ENCODE data around the gene SLC12A9. TPM values are rescaled to one million over a fixed set of nuclear protein-coding genes. Genes with fewer than 3 reads are reported as not detected.
A peak's percentile ranks its signal among the peaks of the same experiment; 100 is the strongest.

Gene SLC12A9
- total RNA-seq, 2 donors from 2014 or later: 20.0 to 25.2 TPM

DNA sequence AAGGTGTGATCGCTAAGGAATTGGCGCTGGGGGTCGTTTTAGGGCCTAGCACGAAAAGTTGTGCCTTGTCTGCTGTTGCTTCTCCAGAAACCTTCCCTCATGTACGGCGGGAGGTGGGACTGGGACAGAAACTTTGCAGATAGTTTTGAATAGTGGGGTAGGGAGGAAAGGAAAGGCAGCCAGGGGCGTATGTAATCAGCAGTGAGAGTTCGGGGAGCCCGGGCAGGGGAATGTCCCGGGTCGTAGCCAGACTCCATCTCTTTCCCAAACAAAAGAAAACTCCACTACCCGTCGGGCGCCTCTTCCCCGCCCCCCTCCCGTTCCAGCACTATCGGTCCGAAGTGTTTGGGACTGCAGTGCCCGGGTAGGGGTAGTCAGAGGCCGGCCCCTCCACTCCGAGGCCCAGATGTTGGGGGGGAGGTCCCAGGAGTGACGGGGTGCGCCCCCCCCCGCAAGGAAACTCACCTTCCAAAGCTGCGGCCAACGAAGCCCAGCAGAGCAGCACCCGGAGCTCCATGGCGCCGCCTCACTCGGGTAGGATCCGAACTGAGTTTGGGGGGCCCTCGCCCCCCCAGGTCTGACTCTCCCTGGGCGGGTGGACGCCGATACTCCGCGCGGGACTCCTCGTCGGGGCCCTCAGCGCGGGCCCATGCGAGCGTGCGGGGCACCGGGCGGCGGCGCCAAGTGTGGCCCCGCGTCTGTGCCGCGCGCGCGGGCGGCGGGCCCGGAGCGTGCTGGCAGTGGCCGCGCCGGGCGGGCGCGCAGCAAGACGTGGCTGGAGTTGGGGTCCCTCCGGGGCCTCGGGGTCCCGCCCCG, 25.8 kb upstream of the SLC12A9 start:
- H3K4me1 ChIP-seq (ENCODE audit: control insufficient read depth in 1 of 2, low read depth in 2 of 2): peaks cover 0 to 19% of the 10 kb centered on the region in 2 donors
- ATAC-seq (ENCODE audit: insufficient number of reproducible peaks, low FRiP score, low read depth): no peak
- no peak for DNase-seq (ENCODE audit: low spot score)
- no peak overlapping the region for H3K27ac ChIP-seq
- H3K27me3 ChIP-seq (replicated peaks; ENCODE audit: insufficient read depth): peaks cover 18% of the 10 kb centered on the region
- no peaks in the 10 kb centered on the region for H3K36me3 ChIP-seq
- no peaks in the 10 kb centered on the region for H3K9me3 ChIP-seq
- peak overlapping the region; percentile 71 for H3K4me3 ChIP-seq
- TF ChIP-seq, protein P1, sequence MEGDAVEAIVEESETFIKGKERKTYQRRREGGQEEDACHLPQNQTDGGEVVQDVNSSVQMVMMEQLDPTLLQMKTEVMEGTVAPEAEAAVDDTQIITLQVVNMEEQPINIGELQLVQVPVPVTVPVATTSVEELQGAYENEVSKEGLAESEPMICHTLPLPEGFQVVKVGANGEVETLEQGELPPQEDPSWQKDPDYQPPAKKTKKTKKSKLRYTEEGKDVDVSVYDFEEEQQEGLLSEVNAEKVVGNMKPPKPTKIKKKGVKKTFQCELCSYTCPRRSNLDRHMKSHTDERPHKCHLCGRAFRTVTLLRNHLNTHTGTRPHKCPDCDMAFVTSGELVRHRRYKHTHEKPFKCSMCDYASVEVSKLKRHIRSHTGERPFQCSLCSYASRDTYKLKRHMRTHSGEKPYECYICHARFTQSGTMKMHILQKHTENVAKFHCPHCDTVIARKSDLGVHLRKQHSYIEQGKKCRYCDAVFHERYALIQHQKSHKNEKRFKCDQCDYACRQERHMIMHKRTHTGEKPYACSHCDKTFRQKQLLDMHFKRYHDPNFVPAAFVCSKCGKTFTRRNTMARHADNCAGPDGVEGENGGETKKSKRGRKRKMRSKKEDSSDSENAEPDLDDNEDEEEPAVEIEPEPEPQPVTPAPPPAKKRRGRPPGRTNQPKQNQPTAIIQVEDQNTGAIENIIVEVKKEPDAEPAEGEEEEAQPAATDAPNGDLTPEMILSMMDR (IDR thresholded peaks at IDR 0.05): no peak

DNA sequence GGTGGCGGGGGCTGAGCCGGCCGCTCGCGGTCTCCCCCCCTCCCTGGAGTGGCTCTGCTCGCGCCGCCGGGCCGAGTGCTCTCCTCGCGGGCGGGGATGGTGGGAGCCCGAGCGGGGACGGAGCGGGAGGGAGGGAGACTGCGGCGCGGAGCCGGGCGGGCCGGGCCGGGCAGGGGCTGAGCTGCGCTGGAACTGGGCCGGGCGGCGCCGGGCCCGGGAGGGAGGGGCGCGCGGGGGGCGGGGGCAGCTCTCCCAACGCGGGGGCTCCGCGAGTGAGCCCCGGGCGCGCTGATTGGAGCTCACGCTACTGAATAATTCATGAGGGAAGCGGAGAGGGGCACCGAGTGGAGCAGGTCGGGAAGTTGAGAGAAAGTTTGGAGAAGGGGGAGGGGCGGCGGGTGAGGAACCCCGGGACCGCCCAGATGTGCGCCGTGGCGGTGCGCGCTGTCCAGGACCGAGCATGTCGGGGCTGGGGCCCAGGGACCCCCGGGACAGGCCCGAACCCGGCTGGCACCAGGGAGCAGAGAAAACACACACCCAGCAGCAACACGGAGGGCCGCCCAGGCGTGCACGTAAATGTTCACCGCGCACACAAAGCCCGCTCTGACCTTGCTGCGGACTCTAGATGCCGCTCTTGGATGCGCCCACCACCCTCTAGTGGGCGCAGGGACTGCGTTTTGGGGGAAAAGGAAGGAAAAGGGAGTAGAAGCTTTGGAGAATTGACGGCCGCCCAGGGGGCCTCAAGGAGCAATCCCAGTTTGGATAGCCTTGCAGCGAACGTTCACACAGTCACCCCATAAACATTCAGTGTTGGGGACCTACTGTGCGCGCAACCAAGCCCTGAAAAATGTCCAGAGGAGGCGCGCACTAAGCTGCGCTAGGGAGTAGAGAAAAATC, 24.9 kb upstream of the SLC12A9 start, which contains the start of gene EPHB4:
Gene EPHB4 (minus strand): TSS at position 194 of the 897 bp plus-strand sequence. CDS start 493 bp downstream, outside the sequence.
- no peaks in the 10 kb centered on the region for H3K36me3 ChIP-seq
- ATAC-seq (ENCODE audit: insufficient number of reproducible peaks, low FRiP score, low read depth) (peak; percentile 40), DNase-seq (ENCODE audit: low spot score) (no peak)
- no peaks in the 10 kb centered on the region for H3K9me3 ChIP-seq
- H3K27ac ChIP-seq: no peak within 1 kb of the TSS
- TF ChIP-seq, protein P1 (IDR thresholded peaks at IDR 0.05): no peak
- peaks cover 18% of the 10 kb centered on the region for H3K27me3 ChIP-seq (replicated peaks; ENCODE audit: insufficient read depth)
- H3K4me1 ChIP-seq (ENCODE audit: control insufficient read depth in 1 of 2, low read depth in 2 of 2): peaks cover 0 to 19% of the 10 kb centered on the region in 2 donors
- H3K4me3 ChIP-seq: peak within 1 kb of the TSS; percentile 71

DNA sequence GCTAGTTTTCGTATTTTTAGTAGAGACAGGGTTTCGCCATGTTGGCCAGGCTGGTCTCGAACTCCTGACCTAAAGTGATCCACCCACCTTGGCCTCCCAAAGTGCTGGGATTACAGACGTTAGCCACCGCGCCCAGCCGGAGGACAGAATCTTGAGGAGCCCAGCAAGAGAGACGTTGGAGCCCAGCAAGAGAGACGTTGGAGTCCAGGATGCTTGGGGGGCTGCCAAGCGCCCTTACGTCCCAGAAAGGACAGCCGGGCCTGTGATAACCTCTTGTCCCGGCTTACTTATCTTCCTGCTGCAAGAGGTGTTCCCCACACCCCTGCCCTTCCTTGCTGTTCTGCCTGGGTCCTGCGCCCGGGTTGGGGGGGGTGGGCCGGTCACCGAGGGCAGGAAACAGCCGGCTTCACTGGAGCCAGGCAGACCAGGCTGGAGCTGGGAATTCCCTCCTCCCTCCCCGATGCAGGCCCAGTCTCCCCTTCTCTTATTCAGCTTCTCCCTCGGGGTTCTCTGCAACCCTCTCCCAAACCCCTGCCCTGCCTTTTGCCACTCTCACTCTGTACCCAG, 23.3 kb upstream of the SLC12A9 start:
- Histone ChIP-seq H3K27me3 (replicated peaks; ENCODE audit: insufficient read depth) (peaks cover 18% of the 10 kb centered on the region), H3K4me1 (ENCODE audit: control insufficient read depth in 1 of 2, low read depth in 2 of 2) (peaks cover 0 to 19% of the 10 kb centered on the region in 2 donors), H3K36me3 (no peaks in the 10 kb centered on the region), H3K27ac (no peak overlapping the region), H3K9me3 (no peaks in the 10 kb centered on the region), H3K4me3 (no peak overlapping the region)
- DNase-seq (ENCODE audit: low spot score) (no peak), ATAC-seq (ENCODE audit: insufficient number of reproducible peaks, low FRiP score, low read depth) (no peak)
- TF ChIP-seq, protein P1 (IDR thresholded peaks at IDR 0.05): no peak

DNA sequence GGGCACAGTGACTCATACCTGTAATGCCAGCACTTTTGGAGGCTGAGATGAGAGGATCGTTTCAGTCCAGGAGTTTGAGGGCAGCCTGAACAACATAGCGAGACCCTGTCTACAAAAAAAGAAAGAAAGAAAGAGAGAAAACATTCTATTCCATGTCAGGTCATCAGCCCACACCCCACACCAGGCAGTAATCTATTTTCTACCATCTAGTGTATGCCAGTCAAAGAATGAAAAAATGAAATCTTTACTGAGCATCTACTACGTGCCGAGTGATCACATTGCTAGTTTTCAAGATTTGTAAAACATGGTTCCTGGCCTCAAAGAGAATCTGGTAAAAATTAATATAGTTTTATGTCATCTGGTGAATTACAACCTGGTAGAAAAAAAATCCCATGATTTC, 22.1 kb upstream of the SLC12A9 start:
- H3K27me3 ChIP-seq (replicated peaks; ENCODE audit: insufficient read depth): peaks cover 10% of the 10 kb centered on the region
- no peaks in the 10 kb centered on the region for H3K36me3 ChIP-seq
- TF ChIP-seq, protein P1 (IDR thresholded peaks at IDR 0.05): no peak
- H3K4me1 ChIP-seq (ENCODE audit: control insufficient read depth in 1 of 2, low read depth in 2 of 2): peaks cover 0 to 19% of the 10 kb centered on the region in 2 donors
- H3K4me3 ChIP-seq: no peak overlapping the region
- no peak for DNase-seq (ENCODE audit: low spot score)
- ATAC-seq (ENCODE audit: insufficient number of reproducible peaks, low FRiP score, low read depth): no peak
- H3K9me3 ChIP-seq: no peaks in the 10 kb centered on the region
- H3K27ac ChIP-seq: no peak overlapping the region

DNA sequence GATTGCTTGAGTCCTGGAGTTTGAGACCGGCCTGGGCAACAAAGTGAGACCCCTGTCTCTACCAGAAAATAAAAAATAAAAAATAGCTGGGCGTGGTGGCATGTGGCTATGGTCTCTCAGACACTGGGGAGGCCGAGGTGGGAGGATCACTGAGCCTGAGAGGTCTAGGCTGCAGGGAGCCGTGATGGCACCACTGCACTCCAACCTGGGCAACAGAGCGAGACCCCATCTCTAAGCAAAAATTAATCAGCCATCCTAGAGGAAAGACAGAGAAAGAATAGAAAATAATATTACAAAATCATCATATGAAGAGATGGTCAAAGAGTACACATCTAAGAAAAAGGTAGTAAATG, 20.3 kb upstream of the SLC12A9 start:
- no peak overlapping the region for H3K4me3 ChIP-seq
- no peak for ATAC-seq (ENCODE audit: insufficient number of reproducible peaks, low FRiP score, low read depth)
- peaks cover 0 to 10% of the 10 kb centered on the region in 2 donors for H3K4me1 ChIP-seq (ENCODE audit: control insufficient read depth in 1 of 2, low read depth in 2 of 2)
- TF ChIP-seq, protein P1 (IDR thresholded peaks at IDR 0.05): no peak
- H3K27ac ChIP-seq: no peak overlapping the region
- no peaks in the 10 kb centered on the region for H3K9me3 ChIP-seq
- H3K36me3 ChIP-seq: no peaks in the 10 kb centered on the region
- H3K27me3 ChIP-seq (replicated peaks; ENCODE audit: insufficient read depth): peaks cover 5% of the 10 kb centered on the region
- DNase-seq (ENCODE audit: low spot score): no peak

All from thoracic aorta (tissue), 2 donors.